ENCODE results near the gene SPAG9.
"Not testable (repeated sequence)": the region's sequence is repeated elsewhere in the genome, so short reads cannot be mapped to it uniquely, and the experiment has no call there.

- not testable (repeated sequence) for TF ChIP-seq CTCF (IDR thresholded peaks at IDR 0.05 in 8 of 11, conservative IDR thresholded peaks at IDR 0.05 in 3 of 11); POLR2AphosphoS5 (IDR thresholded peaks at IDR 0.05); POLR2A (IDR thresholded peaks at IDR 0.05)
Measured at GRCh38 chr17:51122473-51123115, 1.9 kb upstream of the SPAG9 start.
